Measurements from ENCODE around the gene MYH14. TPM values are rescaled to one million over a fixed set of nuclear protein-coding genes. Genes with fewer than 3 reads are reported as not detected.

The MYH14 gene
- total and polyA plus RNA-seq, 2 of the 13 experiments (the other 11 are each of a cell fraction or from before 2014, with no cell fraction given) = 5.5 to 5.8 TPM

DNA sequence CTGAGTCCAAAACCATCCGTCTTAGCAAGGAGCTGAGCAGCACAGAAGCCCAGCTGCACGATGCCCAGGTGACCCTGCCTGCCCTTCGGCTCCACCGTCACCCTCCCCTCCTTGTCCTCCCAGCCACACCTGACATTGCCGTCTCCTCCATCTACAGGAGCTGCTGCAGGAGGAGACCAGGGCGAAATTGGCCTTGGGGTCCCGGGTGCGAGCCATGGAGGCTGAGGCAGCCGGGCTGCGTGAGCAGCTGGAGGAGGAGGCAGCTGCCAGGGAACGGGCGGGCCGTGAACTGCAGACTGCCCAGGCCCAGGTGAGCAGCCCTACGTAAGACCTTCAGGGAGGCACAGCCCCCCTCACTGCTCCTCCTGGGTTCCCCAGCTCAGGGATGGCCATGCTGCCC lies 76.7 kb downstream of the MYH14 start:
- intact Hi-C loops (cut with micrococcal nuclease; ENCODE audit: unreplicated experiment) = no loop called here
- WGBS (ENCODE audit: low lambda C conversion rate) = 92% methylated on average over 11 of the region's 14 CpGs
- no TSS peak for BruUV-seq (replicated peaks)
- Histone ChIP-seq H3K27ac (ENCODE audit: extremely low read length, insufficient read depth, low read length) (no peak overlapping the region), H3K27me3 (ENCODE audit: control insufficient read depth in 1 of 2, insufficient read depth in 2 of 2, low read length in 2 of 2) (no peaks in the 10 kb centered on the region), H3K4me2 (ENCODE audit: low read depth, low read length) (no peak overlapping the region), H3K4me1 (ENCODE audit: insufficient read depth, low read length) (peaks cover 23% of the 10 kb centered on the region), H4K20me1 (ENCODE audit: insufficient read depth, low read length) (no peaks in the 10 kb centered on the region), H3K36me3 (replicated peaks in 1 of 2; ENCODE audit: control insufficient read depth in 1 of 2, insufficient read depth in 2 of 2, low read length in 2 of 2) (peaks cover 4 to 6% of the 10 kb centered on the region in 2 experiments; a peak in 1 of 5 replicates), H3K9ac (ENCODE audit: insufficient read depth, low read depth, low read length) (no peak overlapping the region), H3K79me2 (ENCODE audit: insufficient read depth, low read length) (no peaks in the 10 kb centered on the region), H3K9me3 (ENCODE audit: low read length) (no peaks in the 10 kb centered on the region), H3K4me3 (replicated peaks in 1 of 3; ENCODE audit: insufficient read depth in 1 of 3, low read depth in 2 of 3, low read length in 3 of 3) (no peak overlapping the region), H2AFZ (ENCODE audit: low read length) (no peak overlapping the region)
- ATAC-seq (no peak), DNase-seq (ENCODE audit: low spot score) (no peak), FAIRE-seq (no peak)
- POLR2A ChIA-PET = no interaction called here
- in situ Hi-C loops (cut with HindIII; ENCODE audit: extremely low pct_ligation_motif_present, low pct_unique_long_range_greater_than_20kb) = no loop called here
- CTCF ChIA-PET (ENCODE audit: low intra/inter-chr PET ratio, low total read pairs) = no interaction called here
- no peak for TF ChIP-seq ZNF788 (CRISPR knock-in tag; IDR thresholded peaks at IDR 0.05; ENCODE audit: borderline replicate concordance)
- no peak for TF ChIP-seq ZZZ3 (CRISPR knock-in tag; IDR thresholded peaks at IDR 0.05; ENCODE audit: borderline replicate concordance)
- TF ChIP-seq GLI4 (CRISPR knock-in tag; IDR thresholded peaks at IDR 0.05; ENCODE audit: borderline replicate concordance) = no peak
- no peak for TF ChIP-seq ZNF234 (CRISPR knock-in tag; conservative IDR thresholded peaks at IDR 0.05)
- no peak for TF ChIP-seq KAT7 (CRISPR knock-in tag; IDR thresholded peaks at IDR 0.05; ENCODE audit: borderline replicate concordance)
- TF ChIP-seq ZNF615 (CRISPR knock-in tag; IDR thresholded peaks at IDR 0.05; ENCODE audit: borderline replicate concordance) = no peak
- TF ChIP-seq ZNF251 (CRISPR knock-in tag; IDR thresholded peaks at IDR 0.05) = no peak
- no peak for TF ChIP-seq TGIF2 (CRISPR knock-in tag; IDR thresholded peaks at IDR 0.05)
- no peak for TF ChIP-seq HNF1B (CRISPR knock-in tag; IDR thresholded peaks at IDR 0.05)
- TF ChIP-seq POLR2AphosphoS5 (IDR thresholded peaks at IDR 0.05; ENCODE audit: low read depth, low read length) = no peak
- no peak for TF ChIP-seq ZNF749 (CRISPR knock-in tag; IDR thresholded peaks at IDR 0.05; ENCODE audit: borderline replicate concordance)
- TF ChIP-seq POGZ (CRISPR knock-in tag; IDR thresholded peaks at IDR 0.05) = no peak
- no peak for TF ChIP-seq AGO2 (optimal IDR thresholded peaks at IDR 0.05; ENCODE audit: low read depth, low read length)
- TF ChIP-seq, protein P1, sequence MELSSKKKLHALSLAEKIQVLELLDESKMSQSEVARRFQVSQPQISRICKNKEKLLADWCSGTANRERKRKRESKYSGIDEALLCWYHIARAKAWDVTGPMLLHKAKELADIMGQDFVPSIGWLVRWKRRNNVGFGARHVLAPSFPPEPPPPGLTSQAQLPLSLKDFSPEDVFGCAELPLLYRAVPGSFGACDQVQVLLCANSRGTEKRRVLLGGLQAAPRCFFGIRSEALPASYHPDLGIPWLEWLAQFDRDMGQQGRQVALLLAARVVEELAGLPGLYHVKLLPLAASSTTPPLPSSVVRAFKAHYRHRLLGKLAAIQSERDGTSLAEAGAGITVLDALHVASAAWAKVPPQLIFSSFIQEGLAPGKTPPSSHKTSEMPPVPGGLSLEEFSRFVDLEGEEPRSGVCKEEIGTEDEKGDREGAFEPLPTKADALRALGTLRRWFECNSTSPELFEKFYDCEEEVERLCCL (CRISPR knock-in tag; IDR thresholded peaks at IDR 0.05; ENCODE audit: borderline replicate concordance) = no peak
- TF ChIP-seq, protein P2, sequence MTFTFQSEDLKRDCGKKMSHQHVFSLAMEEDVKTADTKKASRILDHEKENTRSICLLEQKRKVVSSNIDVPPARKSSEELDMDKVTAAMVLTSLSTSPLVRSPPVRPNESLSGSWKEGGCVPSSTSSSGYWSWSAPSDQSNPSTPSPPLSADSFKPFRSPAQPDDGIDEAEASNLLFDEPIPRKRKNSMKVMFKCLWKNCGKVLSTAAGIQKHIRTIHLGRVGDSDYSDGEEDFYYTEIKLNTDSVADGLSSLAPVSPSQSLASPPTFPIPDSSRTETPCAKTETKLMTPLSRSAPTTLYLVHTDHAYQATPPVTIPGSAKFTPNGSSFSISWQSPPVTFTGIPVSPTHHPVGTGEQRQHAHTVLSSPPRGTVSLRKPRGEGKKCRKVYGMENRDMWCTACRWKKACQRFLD (CRISPR knock-in tag; IDR thresholded peaks at IDR 0.05; ENCODE audit: borderline replicate concordance) = no peak
- TF ChIP-seq ZNF317 (CRISPR knock-in tag; IDR thresholded peaks at IDR 0.05) = no peak
- no peak for TF ChIP-seq BRCA1 (CRISPR knock-in tag; IDR thresholded peaks at IDR 0.05)
- TF ChIP-seq, protein P3, sequence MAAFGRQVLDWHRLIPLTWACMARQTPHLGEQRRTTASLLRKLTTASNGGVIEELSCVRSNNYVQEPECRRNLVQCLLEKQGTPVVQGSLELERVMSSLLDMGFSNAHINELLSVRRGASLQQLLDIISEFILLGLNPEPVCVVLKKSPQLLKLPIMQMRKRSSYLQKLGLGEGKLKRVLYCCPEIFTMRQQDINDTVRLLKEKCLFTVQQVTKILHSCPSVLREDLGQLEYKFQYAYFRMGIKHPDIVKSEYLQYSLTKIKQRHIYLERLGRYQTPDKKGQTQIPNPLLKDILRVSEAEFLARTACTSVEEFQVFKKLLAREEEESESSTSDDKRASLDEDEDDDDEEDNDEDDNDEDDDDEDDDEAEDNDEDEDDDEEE (CRISPR knock-in tag; IDR thresholded peaks at IDR 0.05) = no peak
